K562 (cell line): Measurements from ENCODE around the gene TXNRD2.

Source experiments
- EZH2 ChIP-seq: IDR thresholded peaks from 2 replicates; pipeline ENCODE4 v1.6.1; 2012; ENCODE audit warnings: low read depth, mild to moderate bottlenecking, inconsistent platforms, low read length, borderline replicate concordance
- FOS ChIP-seq: IDR thresholded peaks from 3 replicates; pipeline ENCODE4 v1.6.1; 2011; ENCODE audit not compliant: insufficient read length; ENCODE audit errors: extremely low read depth
- GATA2 ChIP-seq: sonication (generic); formaldehyde crosslinking; IDR thresholded peaks from 2 replicates; pipeline ENCODE4 v1.4.0; 2020; ENCODE audit warnings: mild to moderate bottlenecking, missing genetic modification reagents
- HCFC1 ChIP-seq: IDR thresholded peaks from 2 replicates; pipeline ENCODE4 v1.6.1; 2012; ENCODE audit warnings: low read depth, low read length, improper control_type of control experiment
- HDAC2 ChIP-seq: fragments of 450-650 bp; IDR thresholded peaks from 2 replicates; pipeline ENCODE4 v1.6.1; 2016; ENCODE audit warnings: mild to moderate bottlenecking
- MAFK ChIP-seq: IDR thresholded peaks from 2 replicates; pipeline ENCODE4 v1.6.1; 2011; ENCODE audit warnings: low read length, improper control_type of control experiment
- NRF1 ChIP-seq, 2 experiments: fragments of 450-650 bp; IDR thresholded peaks in 1 of 2; conservative IDR thresholded peaks in 1 of 2; 2 replicates each; pipeline ENCODE4 v1.6.1; 2014; ENCODE audit warnings: mild to moderate bottlenecking in 2 of 2
- POLR2A ChIP-seq: fragments of 450-650 bp; conservative IDR thresholded peaks from 2 replicates; pipeline ENCODE4 v1.6.1; 2016
- SIRT6 ChIP-seq: IDR thresholded peaks from one replicate; pipeline ENCODE4 v1.6.1; 2012; ENCODE audit warnings: low read depth, mild to moderate bottlenecking, control low read depth, inconsistent platforms, low read length, moderate library complexity
- SP1 ChIP-seq: sonication (generic); formaldehyde crosslinking; IDR thresholded peaks from 2 replicates; pipeline ENCODE4 v1.8.1; 2022; ENCODE audit warnings: mild to moderate bottlenecking, missing genetic modification reagents
- TCF7L2 ChIP-seq: fragments of 150-350 bp; IDR thresholded peaks from 2 replicates; pipeline ENCODE4 v1.6.1; 2016; ENCODE audit warnings: low read depth, mild to moderate bottlenecking, low read length, moderate library complexity
- TF ChIP-seq, protein P1 (sequence below), 3 experiments: IDR thresholded peaks in 2 of 3; conservative IDR thresholded peaks in 1 of 3; 2 replicates each; pipeline ENCODE4 v1.5.1; 2011 to 2012; ENCODE audit warnings: low read length in 3 of 3, mild to moderate bottlenecking in 3 of 3, control low read depth in 2 of 3, improper control_type of control experiment in 1 of 3, inconsistent platforms in 1 of 3, low read depth in 1 of 3, mixed read lengths in 1 of 3, moderate library complexity in 1 of 3; ENCODE audit not compliant: insufficient read depth in 2 of 3

DNA sequence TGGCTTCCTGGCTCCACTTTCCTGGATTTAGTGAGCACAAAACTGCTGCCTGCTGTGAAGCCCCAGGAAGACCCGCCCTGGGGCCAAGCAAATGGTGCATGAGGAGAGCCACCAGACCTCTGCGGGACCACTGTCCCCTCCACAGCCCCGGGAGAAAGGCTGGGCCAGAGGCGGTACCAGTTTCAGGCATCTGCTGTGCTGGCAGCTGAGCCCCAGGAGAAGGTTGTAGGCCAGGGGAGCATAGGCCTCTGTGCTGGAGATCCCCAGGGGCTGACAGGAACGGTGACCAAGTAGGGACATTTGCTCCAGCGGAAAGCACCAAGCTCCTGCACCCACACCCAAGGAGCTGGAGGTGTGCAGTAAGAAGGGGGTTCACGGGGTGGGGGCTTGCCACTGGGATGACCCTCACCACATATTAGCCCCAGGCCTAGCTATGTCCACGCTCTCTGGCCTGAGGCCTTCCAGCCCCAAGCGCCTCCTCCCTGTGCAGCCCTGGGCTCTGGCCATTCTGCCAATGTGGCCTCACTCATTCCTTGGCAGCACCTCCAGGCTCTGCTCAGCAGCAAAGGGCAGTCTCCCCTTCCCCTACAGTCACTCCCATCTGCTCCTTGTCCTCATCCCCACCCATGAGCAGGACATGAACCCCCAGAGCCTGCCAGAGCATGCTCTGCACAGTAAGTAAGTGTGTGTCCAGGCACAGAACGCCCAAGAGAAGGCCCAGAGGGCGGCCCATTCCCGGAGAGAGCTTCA is 24.1 kb downstream of the TXNRD2 start:
- TF ChIP-seq MAFK (no peak), TCF7L2 (no peak), SIRT6 (no peak), NRF1 (conservative IDR thresholded peaks at IDR 0.05 in 1 of 2, IDR thresholded peaks at IDR 0.05 in 1 of 2) (no peak), POLR2A (no peak), SP1 (CRISPR knock-in tag) (no peak), FOS (no peak), HDAC2 (no peak), EZH2 (no peak), GATA2 (CRISPR knock-in tag) (no peak), HCFC1 (no peak)
- TF ChIP-seq, protein P1, sequence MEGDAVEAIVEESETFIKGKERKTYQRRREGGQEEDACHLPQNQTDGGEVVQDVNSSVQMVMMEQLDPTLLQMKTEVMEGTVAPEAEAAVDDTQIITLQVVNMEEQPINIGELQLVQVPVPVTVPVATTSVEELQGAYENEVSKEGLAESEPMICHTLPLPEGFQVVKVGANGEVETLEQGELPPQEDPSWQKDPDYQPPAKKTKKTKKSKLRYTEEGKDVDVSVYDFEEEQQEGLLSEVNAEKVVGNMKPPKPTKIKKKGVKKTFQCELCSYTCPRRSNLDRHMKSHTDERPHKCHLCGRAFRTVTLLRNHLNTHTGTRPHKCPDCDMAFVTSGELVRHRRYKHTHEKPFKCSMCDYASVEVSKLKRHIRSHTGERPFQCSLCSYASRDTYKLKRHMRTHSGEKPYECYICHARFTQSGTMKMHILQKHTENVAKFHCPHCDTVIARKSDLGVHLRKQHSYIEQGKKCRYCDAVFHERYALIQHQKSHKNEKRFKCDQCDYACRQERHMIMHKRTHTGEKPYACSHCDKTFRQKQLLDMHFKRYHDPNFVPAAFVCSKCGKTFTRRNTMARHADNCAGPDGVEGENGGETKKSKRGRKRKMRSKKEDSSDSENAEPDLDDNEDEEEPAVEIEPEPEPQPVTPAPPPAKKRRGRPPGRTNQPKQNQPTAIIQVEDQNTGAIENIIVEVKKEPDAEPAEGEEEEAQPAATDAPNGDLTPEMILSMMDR (IDR thresholded peaks at IDR 0.05 in 2 of 3, conservative IDR thresholded peaks at IDR 0.05 in 1 of 3; ENCODE audit: insufficient read depth in 2 of 3, low read depth in 1 of 3, low read length in 3 of 3) = no peak
